GM21576 (cell line): ENCODE measurements around the gene NKX1-1.

ENCODE experiments used
- ATAC-seq: cut with Tn5 transposase; IDR thresholded peaks from one replicate; pipeline ENCODE4 v1.9.1; 2021; ENCODE audit warnings: mild to moderate bottlenecking, moderate library complexity; ENCODE audit not compliant: unreplicated experiment

NKX1-1 gene

GRCh38 chr4:1362046-1362445 lies 44.2 kb downstream of the NKX1-1 start:
- no peak for ATAC-seq

- ATAC-seq = no peak
These were observed 44.8 kb downstream of the NKX1-1 start for GRCh38 chr4:1361431-1361830.

- no peak for ATAC-seq
These were observed 45.6 kb downstream of the NKX1-1 start for GRCh38 chr4:1360423-1361283.

- no peak for ATAC-seq
These were observed 46.3 kb downstream of the NKX1-1 start for GRCh38 chr4:1359976-1360375.

GRCh38 chr4:1359144-1359501 lies 47.1 kb downstream of the NKX1-1 start:
- no peak for ATAC-seq

- no peak for ATAC-seq
These were observed 47.7 kb downstream of the NKX1-1 start for GRCh38 chr4:1358421-1359143.

- ATAC-seq = no peak
These were observed 48.6 kb downstream of the NKX1-1 start for GRCh38 chr4:1357356-1358248.

- no peak for ATAC-seq
These were observed 49.9 kb downstream of the NKX1-1 start for GRCh38 chr4:1356181-1356998.

- no peak for ATAC-seq
These were observed 50.9 kb downstream of the NKX1-1 start for GRCh38 chr4:1355378-1355777.

- ATAC-seq = no peak
These were observed 51.3 kb downstream of the NKX1-1 start for GRCh38 chr4:1354983-1355275.

GRCh38 chr4:1354136-1354982 lies 51.9 kb downstream of the NKX1-1 start:
- ATAC-seq = no peak

- ATAC-seq = no peak
These were observed 52.8 kb downstream of the NKX1-1 start for GRCh38 chr4:1353186-1354055.
